Neuronal stem cell (in vitro differentiated cells): ENCODE results near the gene OR52D1. TPM values are rescaled to one million over a fixed set of nuclear protein-coding genes. Genes with fewer than 3 reads are reported as not detected.

Experiments used
- DNase-seq: peaks from one replicate; pipeline ENCODE4 v3.0.0-alpha.2; 2013; ENCODE audit warnings: low spot score
- H2AFZ ChIP-seq: one replicate; pipeline ENCODE4 v1.6.1; 2013; ENCODE audit warnings: mild to moderate bottlenecking, low read length, inconsistent platforms
- H2AK5ac ChIP-seq: 2 replicates; pipeline ENCODE4 v1.6.1; 2013; ENCODE audit warnings: low read depth, mild to moderate bottlenecking, inconsistent platforms, low read length, moderate library complexity, mixed read lengths
- H2BK120ac ChIP-seq: 2 replicates; pipeline ENCODE4 v1.6.1; 2013; ENCODE audit warnings: low read depth, mild to moderate bottlenecking, inconsistent platforms, low read length, moderate library complexity, mixed read lengths
- H2BK12ac ChIP-seq: one replicate; pipeline ENCODE4 v1.6.1; 2013; ENCODE audit warnings: low read length, inconsistent platforms
- H2BK15ac ChIP-seq: 2 replicates; pipeline ENCODE4 v1.6.1; 2013; ENCODE audit warnings: mild to moderate bottlenecking, low read length, inconsistent platforms, mixed read lengths
- H2BK5ac ChIP-seq: one replicate; pipeline ENCODE4 v1.6.1; 2013; ENCODE audit warnings: inconsistent platforms, mild to moderate bottlenecking, low read length, moderate library complexity
- H3K14ac ChIP-seq: one replicate; pipeline ENCODE4 v1.6.1; 2013; ENCODE audit warnings: low read length, inconsistent platforms
- H3K18ac ChIP-seq: 2 replicates; pipeline ENCODE4 v1.6.1; 2013; ENCODE audit warnings: low read length, inconsistent platforms
- H3K23ac ChIP-seq: 2 replicates; pipeline ENCODE4 v1.6.1; 2013; ENCODE audit warnings: low read depth, mild to moderate bottlenecking, mixed read lengths, low read length, inconsistent platforms; ENCODE audit not compliant: poor library complexity
- H3K27ac ChIP-seq: replicated peaks from 3 replicates; pipeline ENCODE4 v1.5.1; 2013; ENCODE audit warnings: low read length, inconsistent platforms
- H3K27me3 ChIP-seq, 3 experiments: 2 replicates each; pipeline ENCODE4 v1.6.1; 2013; ENCODE audit warnings: low read length in 3 of 3, mild to moderate bottlenecking in 2 of 3, inconsistent platforms in 1 of 3, low read depth in 1 of 3, mixed read lengths in 1 of 3, moderate library complexity in 1 of 3; ENCODE audit not compliant: control insufficient read depth in 3 of 3, insufficient read depth in 3 of 3
- H3K36me3 ChIP-seq, 2 donors: replicated peaks in 1 of 2; 2 replicates each; pipeline ENCODE4 v1.6.1; 2013; ENCODE audit warnings: low read length in 2 of 2; ENCODE audit not compliant: control insufficient read depth in 2 of 2, insufficient read depth in 2 of 2
- H3K4ac ChIP-seq: 2 replicates; pipeline ENCODE4 v1.6.1; 2013; ENCODE audit warnings: inconsistent platforms, mild to moderate bottlenecking, low read length, moderate library complexity
- H3K4me1 ChIP-seq, 2 donors: 1 replicate in 1 of 2; 2 replicates in 1 of 2; pipeline ENCODE4 v1.6.1; 2013; ENCODE audit warnings: low read length in 2 of 2, low read depth in 1 of 2; ENCODE audit not compliant: control insufficient read depth in 2 of 2, insufficient read depth in 1 of 2
- H3K4me2 ChIP-seq: one replicate; pipeline ENCODE4 v1.6.1; 2013; ENCODE audit warnings: mild to moderate bottlenecking, low read length, inconsistent platforms; ENCODE audit not compliant: insufficient read depth, poor library complexity, severe bottlenecking
- H3K4me3 ChIP-seq, 2 donors: 2 replicates each; pipeline ENCODE4 v1.5.1; 2013; ENCODE audit warnings: low read length in 2 of 2, mild to moderate bottlenecking in 2 of 2, inconsistent platforms in 1 of 2, moderate library complexity in 1 of 2
- H3K79me1 ChIP-seq: one replicate; pipeline ENCODE4 v1.6.1; 2013; ENCODE audit warnings: low read depth, mild to moderate bottlenecking, inconsistent platforms, low read length, moderate library complexity
- H3K9ac ChIP-seq: one replicate; pipeline ENCODE4 v1.6.1; 2013; ENCODE audit warnings: mild to moderate bottlenecking, low read depth, low read length, inconsistent platforms; ENCODE audit not compliant: poor library complexity
- H3K9me3 ChIP-seq, 2 donors: replicated peaks in 1 of 2; 2 replicates each; pipeline versions ENCODE3 to v1.6.1; 2013; ENCODE audit warnings: low read length in 2 of 2, mild to moderate bottlenecking in 2 of 2, inconsistent platforms in 1 of 2, low read depth in 1 of 2, mixed read lengths in 1 of 2, moderate library complexity in 1 of 2; ENCODE audit not compliant: control insufficient read depth in 2 of 2, insufficient read depth in 1 of 2
- H4K8ac ChIP-seq: one replicate; pipeline ENCODE4 v1.6.1; 2013; ENCODE audit warnings: low read depth, mild to moderate bottlenecking, inconsistent platforms, low read length, moderate library complexity
- H4K91ac ChIP-seq: one replicate; pipeline ENCODE4 v1.6.1; 2013; ENCODE audit warnings: low read length, low read depth, mild to moderate bottlenecking, inconsistent platforms; ENCODE audit not compliant: poor library complexity
- WGBS, 2 donors: extraction: QIAGEN DNeasy Blood & Tissue Kit; methylation state at CpG; one replicate each; pipeline ENCODE4 v1.1.7; 2013; ENCODE audit warnings: missing lambda C conversion rate in 2 of 2, mixed read lengths in 1 of 2; ENCODE audit not compliant: insufficient read length in 2 of 2, insufficient replicate concordance in 1 of 2; ENCODE audit errors: extremely low coverage in 2 of 2; 5-methylcytosine and 5-hydroxymethylcytosine counted together
- polyA plus RNA-seq, 2 experiments: library from polyadenylated mRNA; stranded (reverse); fragments of 200-250 nt; gene quantifications; one replicate each; pipeline ENCODE4 v1.2.3, GENCODE V29; 2013

The OR52D1 gene
- not detected for polyA plus RNA-seq (2013, experiment 1 of 2)
- polyA plus RNA-seq (2013, experiment 2 of 2), result not detected

DNA sequence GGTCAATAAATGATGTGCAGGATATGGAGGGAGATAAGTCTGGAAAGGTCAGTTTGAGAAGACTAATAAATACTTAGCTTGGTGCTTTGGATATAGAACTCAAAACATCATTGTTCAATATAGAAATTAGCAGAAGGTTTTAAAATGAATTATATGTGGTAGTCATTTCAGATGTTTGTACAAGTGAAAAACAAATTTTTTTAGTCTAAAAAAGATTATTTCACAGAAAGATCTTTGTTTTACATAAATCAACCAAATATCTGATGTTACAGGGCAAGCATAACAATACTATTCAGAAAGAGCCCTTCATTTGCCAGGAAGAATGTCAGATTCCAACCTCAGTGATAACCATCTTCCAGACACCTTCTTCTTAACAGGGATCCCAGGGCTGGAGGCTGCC is at the start of gene OR52D1:
TSS of gene OR52D1 (plus strand) at position 301 of the 400 bp plus-strand sequence. CDS start at position 323, 22 bp downstream.
- Histone ChIP-seq H2AK5ac (no peak within 1 kb of the TSS), H3K4me3 (peak within 1 kb of the TSS in 1 of 2 donors; percentile 16), H3K27me3 (no peaks in the 10 kb centered on the region), H3K4ac (no peak within 1 kb of the TSS), H2AFZ (no peak within 1 kb of the TSS), H3K18ac (no peak within 1 kb of the TSS), H3K27ac (no peak within 1 kb of the TSS), H3K36me3 (no peaks in the 10 kb centered on the region), H3K14ac (peak within 1 kb of the TSS; percentile 15), H2BK15ac (no peak within 1 kb of the TSS), H3K9ac (no peak within 1 kb of the TSS), H3K9me3 (peaks cover 0 to 3% of the 10 kb centered on the region in 2 donors), H3K4me1 (peaks cover 0 to 3% of the 10 kb centered on the region in 2 donors), H4K8ac (no peak within 1 kb of the TSS), H4K91ac (no peak within 1 kb of the TSS), H3K4me2 (no peak within 1 kb of the TSS), H2BK12ac (no peak within 1 kb of the TSS), H2BK5ac (no peak within 1 kb of the TSS), H3K23ac (no peak within 1 kb of the TSS), H3K79me1 (no peaks in the 10 kb centered on the region), H2BK120ac (no peak within 1 kb of the TSS)
- DNase-seq, result no peak

- no peak within 1 kb of the TSS for H3K4me3 ChIP-seq
- H2BK5ac ChIP-seq, result no peak within 1 kb of the TSS
- DNase-seq, result no peak
- H3K4me2 ChIP-seq, result no peak within 1 kb of the TSS
- no peak within 1 kb of the TSS for H2BK12ac ChIP-seq
- H4K8ac ChIP-seq, result no peak within 1 kb of the TSS
- H2BK120ac ChIP-seq, result no peak within 1 kb of the TSS
- no peak within 1 kb of the TSS for H3K14ac ChIP-seq
- no peak within 1 kb of the TSS for H2AFZ ChIP-seq
- no CpG with 5 or more reads among the region's 2 CpGs for WGBS, 2 donors
- no peaks in the 10 kb centered on the region for H3K36me3 ChIP-seq
- no peak within 1 kb of the TSS for H3K27ac ChIP-seq
- no peaks in the 10 kb centered on the region for H3K79me1 ChIP-seq
- no peak within 1 kb of the TSS for H3K9ac ChIP-seq
- no peak within 1 kb of the TSS for H2AK5ac ChIP-seq
- H3K4ac ChIP-seq, result no peak within 1 kb of the TSS
- H3K9me3 ChIP-seq, result no peaks in the 10 kb centered on the region
- H3K27me3 ChIP-seq, result no peaks in the 10 kb centered on the region
- H3K18ac ChIP-seq, result no peak within 1 kb of the TSS
- no peaks in the 10 kb centered on the region for H3K4me1 ChIP-seq
- H3K23ac ChIP-seq, result no peak within 1 kb of the TSS
- no peak within 1 kb of the TSS for H2BK15ac ChIP-seq
- H4K91ac ChIP-seq, result no peak within 1 kb of the TSS
Measured at GRCh38 chr11:5441414-5441813, 47.1 kb upstream of the OR52D1 start, which contains the start of gene OR51I1. TSS of gene OR51I1 (minus strand) at chr11:5441514. CDS start at chr11:5441514, 0 bp downstream.

- no peaks in the 10 kb centered on the region for H3K36me3 ChIP-seq
- H3K4ac ChIP-seq, result no peak overlapping the region
- H4K91ac ChIP-seq, result no peak overlapping the region
- H3K9ac ChIP-seq, result no peak overlapping the region
- WGBS, 2 donors, result 100% methylated on average over 1 of the region's 2 CpGs; no CpG with 5 or more reads in 1 of the 2 donors
- no peak overlapping the region for H2BK5ac ChIP-seq
- H2BK15ac ChIP-seq, result no peak overlapping the region
- no peaks in the 10 kb centered on the region for H3K9me3 ChIP-seq
- H2AK5ac ChIP-seq, result no peak overlapping the region
- no peak overlapping the region for H3K27ac ChIP-seq
- H3K18ac ChIP-seq, result no peak overlapping the region
- no peaks in the 10 kb centered on the region for H3K79me1 ChIP-seq
- H4K8ac ChIP-seq, result no peak overlapping the region
- no peak overlapping the region for H3K14ac ChIP-seq
- no peak overlapping the region for H2BK120ac ChIP-seq
- no peak overlapping the region for H2BK12ac ChIP-seq
- no peak overlapping the region for H3K23ac ChIP-seq
- H3K27me3 ChIP-seq, result no peaks in the 10 kb centered on the region
- H2AFZ ChIP-seq, result no peak overlapping the region
- no peak for DNase-seq
- H3K4me3 ChIP-seq, result no peak overlapping the region
- H3K4me1 ChIP-seq, result no peaks in the 10 kb centered on the region
- no peak overlapping the region for H3K4me2 ChIP-seq
Measured at GRCh38 chr11:5443835-5444393, 44.6 kb upstream of the OR52D1 start.

- H3K18ac ChIP-seq, result no peak within 1 kb of the TSS
- no CpG with 5 or more reads among the region's 2 CpGs for WGBS, 2 donors
Measured at GRCh38 chr11:5449023-5449422, 39.5 kb upstream of the OR52D1 start, which contains the start of gene OR51I2. TSS of gene OR51I2 (plus strand) at chr11:5449323. CDS start at chr11:5453489, 4,166 bp downstream.

More at GRCh38 chr11:5449023-5449422, 39.5 kb upstream of the OR52D1 start, which contains the start of gene OR51I2:
- H3K27ac ChIP-seq, result no peak within 1 kb of the TSS
- no peak within 1 kb of the TSS for H2BK12ac ChIP-seq
- H3K14ac ChIP-seq, result no peak within 1 kb of the TSS
- no peak within 1 kb of the TSS for H3K4me3 ChIP-seq
- H2BK120ac ChIP-seq, result no peak within 1 kb of the TSS
- H3K79me1 ChIP-seq, result no peaks in the 10 kb centered on the region
- H3K9me3 ChIP-seq, result no peaks in the 10 kb centered on the region
- H3K4ac ChIP-seq, result no peak within 1 kb of the TSS
- H2AFZ ChIP-seq, result no peak within 1 kb of the TSS
- no peak within 1 kb of the TSS for H2AK5ac ChIP-seq
- DNase-seq, result no peak
- no peaks in the 10 kb centered on the region for H3K27me3 ChIP-seq
- no peak within 1 kb of the TSS for H4K91ac ChIP-seq
- H2BK15ac ChIP-seq, result no peak within 1 kb of the TSS
- no peak within 1 kb of the TSS for H3K9ac ChIP-seq
- no peak within 1 kb of the TSS for H3K4me2 ChIP-seq
- no peaks in the 10 kb centered on the region for H3K4me1 ChIP-seq
- H3K36me3 ChIP-seq, result no peaks in the 10 kb centered on the region
- H2BK5ac ChIP-seq, result no peak within 1 kb of the TSS
- H3K23ac ChIP-seq, result no peak within 1 kb of the TSS
- H4K8ac ChIP-seq, result no peak within 1 kb of the TSS
